HCT116 (cell line): ENCODE measurements around the gene CCDC197. TPM values are rescaled to one million over a fixed set of nuclear protein-coding genes. Genes with fewer than 3 reads are reported as not detected.

Experiments used
- ATAC-seq: fragments of 200-7000 bp; cut with Tn5 transposase; 2 replicates; pipeline ENCODE4 v1.9.1; 2020; ENCODE audit warnings: mild to moderate bottlenecking, moderate library complexity
- BruUV-seq: library from RNA; stranded (reverse); fragments of 400-500 nt; replicated peaks from 2 replicates; lab custom pipeline; 2021; lab: Mats Ljungman, UMichigan
- CTCF ChIA-PET: fragments of 300-600 bp; sonication (Branson Sonifier 250); formaldehyde crosslinking; loops from one replicate; lab custom pipeline; 2021; ENCODE audit warnings: antibody characterized with exemption; lab: Charles Lee
- POLR2A ChIA-PET: fragments of 300-600, 350-600 bp; sonication (Branson Sonifier 250); formaldehyde crosslinking; loops from one replicate; lab custom pipeline; 2021; ENCODE audit warnings: antibody characterized with exemption; lab: Charles Lee
- RAD21 ChIA-PET, 2 experiments: fragments of 300-600 bp; sonication (Branson Sonifier 250); formaldehyde crosslinking; loops; one replicate each; lab custom pipeline; 2023; ENCODE audit warnings: low total read pairs in 2 of 2; ENCODE audit not compliant: uncharacterized antibody in 2 of 2, unreplicated experiment in 2 of 2, low non-redundant PET in 1 of 2; lab: Charles Lee
- DNase-seq: peaks from one replicate; pipeline ENCODE4 v3.0.0-alpha.2; 2010; ENCODE audit warnings: low read depth, low spot score
- H2AFZ ChIP-seq: fragments of 200-600 bp; shearing (Covaris generic), sonication (generic); 2 replicates; pipeline ENCODE4 v1.6.1; 2017; ENCODE audit warnings: low read depth, mixed run types, mixed read lengths, antibody characterized with exemption, low read length; ENCODE audit not compliant: poor library complexity, severe bottlenecking
- H3K27ac ChIP-seq: 2 replicates; pipeline ENCODE4 v1.5.1; 2012; ENCODE audit warnings: low read depth, low read length
- H3K27me3 ChIP-seq: fragments of 200-600 bp; sonication (generic); 2 replicates; pipeline ENCODE4 v1.6.1; 2016; ENCODE audit warnings: mixed run types, low read length, mixed read lengths; ENCODE audit not compliant: insufficient read depth
- H3K36me3 ChIP-seq, 2 experiments: fragments of 200-500 bp in 1 of 2; fragments of 200-600 bp in 1 of 2; sonication (Bioruptor generic) in 1 of 2; sonication (generic) in 1 of 2; 2 replicates each; pipeline versions ENCODE4 v1.5.1 to v1.6.1; 2014 to 2016; ENCODE audit warnings: low read length in 2 of 2, inconsistent platforms in 1 of 2, mixed read lengths in 1 of 2, mixed run types in 1 of 2; ENCODE audit not compliant: insufficient read depth in 2 of 2, control insufficient read depth in 1 of 2
- H3K4me1 ChIP-seq, 2 experiments: fragments of 200-600 bp in 1 of 2; sonication (generic) in 1 of 2; 2 replicates each; pipeline versions ENCODE4 v1.5.1 to v1.6.1; 2012 to 2017; ENCODE audit warnings: low read length in 2 of 2, inconsistent platforms in 1 of 2, mild to moderate bottlenecking in 1 of 2, mixed read lengths in 1 of 2, mixed run types in 1 of 2, moderate library complexity in 1 of 2; ENCODE audit not compliant: insufficient read depth in 2 of 2, control insufficient read depth in 1 of 2
- H3K4me2 ChIP-seq: fragments of 200-600 bp; sonication (generic); 2 replicates; pipeline ENCODE4 v1.6.1; 2017; ENCODE audit warnings: mixed run types, low read length, mixed read lengths
- H3K4me3 ChIP-seq, 2 experiments: fragments of 200-600 bp in 1 of 2; sonication (generic) in 1 of 2; replicated peaks in 1 of 2; 2 replicates each; pipeline ENCODE4 v1.5.1; 2011 to 2016; ENCODE audit warnings: low read length in 2 of 2, control low read depth in 1 of 2, low read depth in 1 of 2, mild to moderate bottlenecking in 1 of 2, mixed read lengths in 1 of 2, mixed run types in 1 of 2
- H3K79me2 ChIP-seq: fragments of 200-600 bp; sonication (generic); 2 replicates; pipeline ENCODE4 v1.6.1; 2017; ENCODE audit warnings: mild to moderate bottlenecking, mixed run types, low read length, moderate library complexity, mixed read lengths; ENCODE audit not compliant: insufficient read depth
- H3K9ac ChIP-seq: fragments of 200-600 bp; sonication (generic); 2 replicates; pipeline ENCODE4 v1.6.1; 2016; ENCODE audit warnings: low read length, mixed read lengths
- H3K9me2 ChIP-seq: fragments of 200-600 bp; sonication (generic), shearing (Covaris generic); 2 replicates; pipeline ENCODE4 v1.6.1; 2017; ENCODE audit warnings: mixed run types, mild to moderate bottlenecking, moderate library complexity; ENCODE audit not compliant: insufficient read depth
- H3K9me3 ChIP-seq, 2 experiments: fragments of 200-500 bp in 1 of 2; fragments of 200-600 bp in 1 of 2; sonication (Bioruptor generic) in 1 of 2; sonication (generic) in 1 of 2; 2 replicates each; pipeline ENCODE4 v1.6.1; 2014 to 2017; ENCODE audit warnings: low read length in 2 of 2, mixed read lengths in 2 of 2, inconsistent platforms in 1 of 2, low read depth in 1 of 2, mild to moderate bottlenecking in 1 of 2, mixed run types in 1 of 2, moderate library complexity in 1 of 2; ENCODE audit not compliant: control insufficient read depth in 1 of 2, insufficient read depth in 1 of 2
- H4K20me1 ChIP-seq: fragments of 200-600 bp; sonication (generic), shearing (Covaris generic); 2 replicates; pipeline ENCODE4 v1.6.1; 2017; ENCODE audit warnings: mixed run types, mild to moderate bottlenecking, moderate library complexity; ENCODE audit not compliant: insufficient read depth
- CBX3 ChIP-seq: IDR thresholded peaks from 2 replicates; pipeline ENCODE4 v1.6.1; 2012; ENCODE audit warnings: low read depth
- CEBPB ChIP-seq: IDR thresholded peaks from 2 replicates; pipeline ENCODE4 v1.6.1; 2012; ENCODE audit warnings: low read depth
- CTCF ChIP-seq, 3 experiments: fragments of 200-600 bp in 1 of 3; sonication (generic) in 1 of 3; IDR thresholded peaks in 2 of 3; conservative IDR thresholded peaks in 1 of 3; 2 replicates each; pipeline ENCODE4 v1.5.1; 2012 to 2017; ENCODE audit warnings: low read depth in 2 of 3, low read length in 2 of 3, antibody characterized with exemption in 1 of 3, borderline replicate concordance in 1 of 3, control low read depth in 1 of 3, mild to moderate bottlenecking in 1 of 3, mixed read lengths in 1 of 3, mixed run types in 1 of 3, moderate library complexity in 1 of 3; ENCODE audit not compliant: insufficient read depth in 1 of 3
- EGR1 ChIP-seq: IDR thresholded peaks from 2 replicates; pipeline ENCODE4 v1.6.1; 2012; ENCODE audit warnings: low read depth
- EZH2 ChIP-seq: fragments of 200-600 bp; sonication (generic); IDR thresholded peaks from 2 replicates; pipeline ENCODE4 v1.6.1; 2017; ENCODE audit warnings: antibody characterized with exemption, mixed run types
- EZH2phosphoT487 ChIP-seq: fragments of 200-600 bp; IDR thresholded peaks from 2 replicates; pipeline ENCODE4 v1.6.1; 2018; ENCODE audit warnings: antibody characterized with exemption, borderline replicate concordance
- JUND ChIP-seq: IDR thresholded peaks from 2 replicates; pipeline ENCODE4 v1.6.1; 2012
- POLR2A ChIP-seq: IDR thresholded peaks from 2 replicates; pipeline ENCODE4 v1.7.0; 2011; ENCODE audit warnings: borderline replicate concordance; ENCODE audit not compliant: insufficient read depth, insufficient read length; ENCODE audit errors: extremely low read depth
- POLR2AphosphoS5 ChIP-seq: IDR thresholded peaks from 2 replicates; pipeline ENCODE4 v1.6.1; 2011; ENCODE audit warnings: mild to moderate bottlenecking, low read depth, low read length, moderate library complexity
- RAD21 ChIP-seq: IDR thresholded peaks from 2 replicates; pipeline ENCODE4 v1.6.1; 2012; ENCODE audit warnings: low read depth, mild to moderate bottlenecking
- SIN3A ChIP-seq: IDR thresholded peaks from 2 replicates; pipeline ENCODE4 v1.6.1; 2012; ENCODE audit warnings: low read depth
- SP1 ChIP-seq: IDR thresholded peaks from 2 replicates; pipeline ENCODE4 v1.6.1; 2012; ENCODE audit warnings: low read depth
- SRF ChIP-seq: IDR thresholded peaks from 2 replicates; pipeline ENCODE4 v1.6.1; 2012; ENCODE audit warnings: low read depth
- TCF7L2 ChIP-seq: IDR thresholded peaks from 2 replicates; pipeline ENCODE4 v1.7.0; 2011; ENCODE audit warnings: borderline replicate concordance, inconsistent platforms; ENCODE audit not compliant: insufficient read depth, insufficient read length; ENCODE audit errors: extremely low read depth
- YY1 ChIP-seq: IDR thresholded peaks from 2 replicates; pipeline ENCODE4 v1.6.1; 2011; ENCODE audit warnings: low read length, low read depth, moderate library complexity, mild to moderate bottlenecking; ENCODE audit not compliant: insufficient replicate concordance; ENCODE audit errors: extremely low read depth
- ZBTB33 ChIP-seq: IDR thresholded peaks from 2 replicates; pipeline ENCODE4 v1.6.1; 2011; ENCODE audit warnings: mild to moderate bottlenecking, low read length, moderate library complexity; ENCODE audit not compliant: insufficient replicate concordance; ENCODE audit errors: extremely low read depth
- ZNF274 ChIP-seq: fragments of 200-500 bp; sonication (Bioruptor generic); IDR thresholded peaks from 2 replicates; pipeline ENCODE4 v1.6.1; 2014; ENCODE audit warnings: mild to moderate bottlenecking, low read depth, low read length, inconsistent platforms
- intact Hi-C: fragments of 100-400 bp; cut with micrococcal nuclease; formaldehyde crosslinking; loops from 2 replicates; pipeline ENCODE4 v1.10.0; 2022
- total RNA-seq: library from RNA; stranded (reverse); gene quantifications from one replicate; pipeline ENCODE4 v1.2.1, GENCODE V29; 2021; ENCODE audit not compliant: unreplicated experiment
- TF ChIP-seq, protein P1 (sequence below): IDR thresholded peaks from 2 replicates; pipeline ENCODE4 v1.6.1; 2012
- TF ChIP-seq, protein P2 (sequence below): IDR thresholded peaks from 2 replicates; pipeline ENCODE4 v1.6.1; 2012
- TF ChIP-seq, protein P3 (sequence below): IDR thresholded peaks from 2 replicates; pipeline ENCODE4 v1.6.1; 2012; ENCODE audit warnings: low read depth

Gene CCDC197
- total RNA-seq, 1 experiment from 2014 or later = not detected

DNA sequence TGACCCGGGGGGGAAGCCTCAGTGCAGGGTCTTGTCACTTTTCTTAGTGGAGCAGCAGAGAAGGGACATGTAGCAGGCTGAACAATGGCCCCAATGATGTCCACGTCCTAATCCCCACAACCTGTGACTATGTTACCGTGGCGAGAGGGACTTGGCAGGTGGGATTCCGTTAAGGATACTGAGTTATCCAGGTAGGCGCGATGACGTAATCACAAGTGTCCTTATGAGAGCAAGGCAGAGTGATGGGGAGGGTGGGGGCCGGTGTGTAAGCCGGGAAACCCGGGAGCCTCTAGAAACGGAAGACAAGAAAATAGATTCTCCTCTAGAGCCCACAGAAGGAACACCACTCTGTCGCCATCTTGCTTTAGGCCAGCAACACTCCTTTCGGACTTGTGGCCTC, 33.5 kb downstream of the CCDC197 start:
- TF ChIP-seq POLR2A (no peak), YY1 (no peak), EZH2phosphoT487 (no peak), CBX3 (no peak), RAD21 (no peak), SRF (no peak), CEBPB (no peak), JUND (no peak), ZNF274 (no peak), EZH2 (no peak), TCF7L2 (no peak), SIN3A (no peak), EGR1 (no peak), CTCF (IDR thresholded peaks at IDR 0.05 in 2 of 3, conservative IDR thresholded peaks at IDR 0.05 in 1 of 3; ENCODE audit: borderline replicate concordance in 1 of 3, insufficient read depth in 1 of 3, low read depth in 2 of 3, low read length in 2 of 3) (no peak), POLR2AphosphoS5 (no peak), SP1 (no peak), ZBTB33 (no peak)
- TF ChIP-seq, protein P1, sequence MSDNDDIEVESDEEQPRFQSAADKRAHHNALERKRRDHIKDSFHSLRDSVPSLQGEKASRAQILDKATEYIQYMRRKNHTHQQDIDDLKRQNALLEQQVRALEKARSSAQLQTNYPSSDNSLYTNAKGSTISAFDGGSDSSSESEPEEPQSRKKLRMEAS = no peak
- TF ChIP-seq, protein P2, sequence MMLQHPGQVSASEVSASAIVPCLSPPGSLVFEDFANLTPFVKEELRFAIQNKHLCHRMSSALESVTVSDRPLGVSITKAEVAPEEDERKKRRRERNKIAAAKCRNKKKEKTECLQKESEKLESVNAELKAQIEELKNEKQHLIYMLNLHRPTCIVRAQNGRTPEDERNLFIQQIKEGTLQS = no peak
- TF ChIP-seq, protein P3, sequence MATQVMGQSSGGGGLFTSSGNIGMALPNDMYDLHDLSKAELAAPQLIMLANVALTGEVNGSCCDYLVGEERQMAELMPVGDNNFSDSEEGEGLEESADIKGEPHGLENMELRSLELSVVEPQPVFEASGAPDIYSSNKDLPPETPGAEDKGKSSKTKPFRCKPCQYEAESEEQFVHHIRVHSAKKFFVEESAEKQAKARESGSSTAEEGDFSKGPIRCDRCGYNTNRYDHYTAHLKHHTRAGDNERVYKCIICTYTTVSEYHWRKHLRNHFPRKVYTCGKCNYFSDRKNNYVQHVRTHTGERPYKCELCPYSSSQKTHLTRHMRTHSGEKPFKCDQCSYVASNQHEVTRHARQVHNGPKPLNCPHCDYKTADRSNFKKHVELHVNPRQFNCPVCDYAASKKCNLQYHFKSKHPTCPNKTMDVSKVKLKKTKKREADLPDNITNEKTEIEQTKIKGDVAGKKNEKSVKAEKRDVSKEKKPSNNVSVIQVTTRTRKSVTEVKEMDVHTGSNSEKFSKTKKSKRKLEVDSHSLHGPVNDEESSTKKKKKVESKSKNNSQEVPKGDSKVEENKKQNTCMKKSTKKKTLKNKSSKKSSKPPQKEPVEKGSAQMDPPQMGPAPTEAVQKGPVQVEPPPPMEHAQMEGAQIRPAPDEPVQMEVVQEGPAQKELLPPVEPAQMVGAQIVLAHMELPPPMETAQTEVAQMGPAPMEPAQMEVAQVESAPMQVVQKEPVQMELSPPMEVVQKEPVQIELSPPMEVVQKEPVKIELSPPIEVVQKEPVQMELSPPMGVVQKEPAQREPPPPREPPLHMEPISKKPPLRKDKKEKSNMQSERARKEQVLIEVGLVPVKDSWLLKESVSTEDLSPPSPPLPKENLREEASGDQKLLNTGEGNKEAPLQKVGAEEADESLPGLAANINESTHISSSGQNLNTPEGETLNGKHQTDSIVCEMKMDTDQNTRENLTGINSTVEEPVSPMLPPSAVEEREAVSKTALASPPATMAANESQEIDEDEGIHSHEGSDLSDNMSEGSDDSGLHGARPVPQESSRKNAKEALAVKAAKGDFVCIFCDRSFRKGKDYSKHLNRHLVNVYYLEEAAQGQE = no peak
- Histone ChIP-seq H3K36me3 (no peaks in the 10 kb centered on the region), H3K4me2 (no peak overlapping the region), H3K9me2 (no peaks in the 10 kb centered on the region), H3K27ac (no peak overlapping the region), H3K9ac (no peak overlapping the region), H3K4me1 (peaks cover 29 to 49% of the 10 kb centered on the region in 2 experiments), H3K79me2 (no peaks in the 10 kb centered on the region; the same call in 1 of the 2 replicates), H3K27me3 (no peaks in the 10 kb centered on the region), H4K20me1 (no peaks in the 10 kb centered on the region), H2AFZ (no peak overlapping the region), H3K9me3 (peaks cover 0 to 4% of the 10 kb centered on the region in 2 experiments; a peak in 1 of 4 replicates), H3K4me3 (no peak overlapping the region)
- ChIA-PET CTCF (interaction anchor here (0.7 kb wide), 1 partner anchor 14 kb away, joined by 3 read pairs; no protein-coding TSS in a partner anchor), POLR2A (no interaction called here), RAD21 (no interaction called here)
- intact Hi-C loops = no loop called here
- BruUV-seq = no TSS peak
- ATAC-seq (no peak), DNase-seq (no peak)
